ENCODE measurements around the gene TBX5. TPM values are rescaled to one million over a fixed set of nuclear protein-coding genes. Genes with fewer than 3 reads are reported as not detected.

The TBX5 gene
- total RNA-seq, 1 donor from 2014 or later, result not detected

DNA sequence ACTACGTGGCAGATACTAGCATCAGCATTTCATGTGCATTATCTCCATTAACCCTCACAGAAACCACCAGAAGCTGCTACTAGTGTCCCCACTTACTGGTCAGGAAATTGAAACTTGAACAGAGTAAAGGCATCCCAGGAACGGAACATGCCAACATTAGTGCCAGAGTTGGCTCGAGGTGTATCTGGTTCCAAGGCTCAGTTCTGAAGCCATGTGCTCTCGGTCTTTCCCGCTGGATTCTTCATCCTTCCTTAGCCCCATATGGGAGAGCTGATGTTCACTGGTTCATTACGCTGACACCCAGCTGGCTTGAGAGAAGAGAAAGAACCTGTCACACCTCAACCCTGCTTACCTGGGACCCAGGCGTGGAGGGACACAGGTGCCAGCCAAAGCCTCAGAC, 91.5 kb downstream of the TBX5 start:
- DNase-seq (ENCODE audit: low read depth), result no peak
- TF ChIP-seq, protein P1, sequence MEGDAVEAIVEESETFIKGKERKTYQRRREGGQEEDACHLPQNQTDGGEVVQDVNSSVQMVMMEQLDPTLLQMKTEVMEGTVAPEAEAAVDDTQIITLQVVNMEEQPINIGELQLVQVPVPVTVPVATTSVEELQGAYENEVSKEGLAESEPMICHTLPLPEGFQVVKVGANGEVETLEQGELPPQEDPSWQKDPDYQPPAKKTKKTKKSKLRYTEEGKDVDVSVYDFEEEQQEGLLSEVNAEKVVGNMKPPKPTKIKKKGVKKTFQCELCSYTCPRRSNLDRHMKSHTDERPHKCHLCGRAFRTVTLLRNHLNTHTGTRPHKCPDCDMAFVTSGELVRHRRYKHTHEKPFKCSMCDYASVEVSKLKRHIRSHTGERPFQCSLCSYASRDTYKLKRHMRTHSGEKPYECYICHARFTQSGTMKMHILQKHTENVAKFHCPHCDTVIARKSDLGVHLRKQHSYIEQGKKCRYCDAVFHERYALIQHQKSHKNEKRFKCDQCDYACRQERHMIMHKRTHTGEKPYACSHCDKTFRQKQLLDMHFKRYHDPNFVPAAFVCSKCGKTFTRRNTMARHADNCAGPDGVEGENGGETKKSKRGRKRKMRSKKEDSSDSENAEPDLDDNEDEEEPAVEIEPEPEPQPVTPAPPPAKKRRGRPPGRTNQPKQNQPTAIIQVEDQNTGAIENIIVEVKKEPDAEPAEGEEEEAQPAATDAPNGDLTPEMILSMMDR (conservative IDR thresholded peaks at IDR 0.05; ENCODE audit: low read depth, low read length), result no peak
- no peak overlapping the region for H3K4me3 ChIP-seq (ENCODE audit: low read depth, low read length)

DNA sequence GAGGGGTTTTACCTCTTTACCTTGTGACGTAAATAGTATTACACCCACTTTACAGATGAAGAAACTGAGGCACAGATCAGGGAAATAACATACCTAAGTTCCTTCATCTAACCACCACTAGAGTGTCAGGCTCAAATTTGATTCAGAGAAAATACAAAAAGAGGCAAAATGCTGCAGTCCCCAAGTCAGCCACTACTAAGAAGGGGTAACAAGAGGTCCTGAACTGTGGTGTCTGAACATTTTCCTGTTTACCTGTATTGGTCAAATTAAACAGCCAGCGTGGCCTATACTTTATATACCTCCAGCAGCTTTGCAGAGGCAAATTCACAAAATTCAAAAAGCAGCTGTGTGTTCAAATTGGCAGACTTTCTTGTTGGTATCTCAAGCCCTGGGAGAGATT, 92.0 kb downstream of the TBX5 start:
- DNase-seq (ENCODE audit: low read depth), result no peak
- no peak overlapping the region for H3K4me3 ChIP-seq (ENCODE audit: low read depth, low read length)
- TF ChIP-seq, protein P1 (conservative IDR thresholded peaks at IDR 0.05; ENCODE audit: low read depth, low read length), result no peak

DNA sequence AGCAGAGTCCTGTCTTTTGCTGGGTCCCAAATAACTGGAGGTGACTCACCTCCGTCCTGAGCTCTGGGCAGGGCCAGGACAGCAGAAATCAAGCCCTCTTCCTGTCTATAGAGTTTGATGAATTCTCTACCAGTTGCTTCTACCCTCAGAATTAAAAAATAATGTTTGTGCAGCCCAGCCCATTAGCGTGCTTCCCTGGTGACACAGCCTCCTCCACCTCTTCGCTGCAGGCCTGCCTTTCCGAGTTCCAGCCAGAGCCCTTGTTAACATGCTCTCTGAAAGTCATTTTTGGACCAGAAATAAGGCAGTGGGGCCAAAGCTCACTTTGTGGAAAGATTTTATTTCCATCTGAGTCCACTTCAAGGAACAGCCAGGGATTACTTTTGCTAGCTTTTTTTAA, 94.0 kb downstream of the TBX5 start:
- DNase-seq (ENCODE audit: low read depth), result no peak
- no peak overlapping the region for H3K4me3 ChIP-seq (ENCODE audit: low read depth, low read length)
- TF ChIP-seq, protein P1 (conservative IDR thresholded peaks at IDR 0.05; ENCODE audit: low read depth, low read length), result no peak

- no peak for DNase-seq (ENCODE audit: low read depth)
- TF ChIP-seq, protein P1 (conservative IDR thresholded peaks at IDR 0.05; ENCODE audit: low read depth, low read length), result no peak
- H3K4me3 ChIP-seq (ENCODE audit: low read depth, low read length), result no peak overlapping the region
These were observed 99.3 kb downstream of the TBX5 start for GRCh38 chr12:114306646-114307045.

- DNase-seq (ENCODE audit: low read depth), result no peak
- TF ChIP-seq, protein P1 (conservative IDR thresholded peaks at IDR 0.05; ENCODE audit: low read depth, low read length), result no peak
- H3K4me3 ChIP-seq (ENCODE audit: low read depth, low read length), result no peak overlapping the region
These were observed 100.5 kb downstream of the TBX5 start for GRCh38 chr12:114305446-114305845.
